A673 (cell line): ENCODE results near the gene SCCPDH. TPM values are rescaled to one million over a fixed set of nuclear protein-coding genes. Genes with fewer than 3 reads are reported as not detected.

Source experiments
- BruUV-seq: library from RNA; stranded (reverse); fragments of 400-500 nt; replicated peaks from 2 replicates; lab custom pipeline; 2021; lab: Mats Ljungman, UMichigan
- CTCF ChIA-PET: fragments of 300-600 bp; sonication (Branson Sonifier 250); formaldehyde crosslinking; loops from one replicate; lab custom pipeline; 2022; ENCODE audit warnings: antibody characterized with exemption; lab: Charles Lee
- POLR2A ChIA-PET: fragments of 300-600 bp; sonication (Branson Sonifier 250); formaldehyde crosslinking; loops from one replicate; lab custom pipeline; 2022; ENCODE audit warnings: antibody characterized with exemption; ENCODE audit not compliant: low non-redundant PET; lab: Charles Lee
- DNase-seq: peaks from one replicate; pipeline ENCODE4 v3.0.0-alpha.2; 2015; ENCODE audit warnings: low spot score
- H3K27ac ChIP-seq: fragments of 200-600 bp; sonication (generic); 2 replicates; pipeline ENCODE4 v1.5.1; 2016; ENCODE audit warnings: mixed run types, low read depth, mild to moderate bottlenecking, mixed read lengths, antibody characterized with exemption, low read length; ENCODE audit not compliant: poor library complexity, severe bottlenecking
- H3K27me3 ChIP-seq: fragments of 200-600 bp; sonication (generic); replicated peaks from 2 replicates; pipeline ENCODE4 v1.6.1; 2017; ENCODE audit warnings: mixed run types, low read depth, mild to moderate bottlenecking, mixed read lengths, antibody characterized with exemption, low read length; ENCODE audit not compliant: insufficient read depth, poor library complexity
- H3K36me3 ChIP-seq: fragments of 200-600 bp; sonication (generic); 2 replicates; pipeline ENCODE4 v1.6.1; 2016; ENCODE audit warnings: mixed run types, mild to moderate bottlenecking, mixed read lengths, antibody characterized with exemption, low read length; ENCODE audit not compliant: insufficient read depth, poor library complexity, severe bottlenecking
- H3K4me1 ChIP-seq: fragments of 200-600 bp; sonication (generic); 2 replicates; pipeline ENCODE4 v1.6.1; 2017; ENCODE audit warnings: mixed run types, mild to moderate bottlenecking, mixed read lengths, antibody characterized with exemption, low read length; ENCODE audit not compliant: insufficient read depth, poor library complexity, severe bottlenecking
- H3K4me3 ChIP-seq: fragments of 200-600 bp; sonication (generic); 2 replicates; pipeline ENCODE4 v1.5.1; 2016; ENCODE audit warnings: low read depth, mixed run types, mild to moderate bottlenecking, mixed read lengths, low read length; ENCODE audit not compliant: poor library complexity, severe bottlenecking
- H3K9me3 ChIP-seq: fragments of 200-600 bp; sonication (generic); 2 replicates; pipeline ENCODE4 v1.6.1; 2016; ENCODE audit warnings: mixed run types, low read depth, mild to moderate bottlenecking, mixed read lengths, antibody characterized with exemption, low read length; ENCODE audit not compliant: poor library complexity, severe bottlenecking
- EZH2 ChIP-seq: fragments of 200-600 bp; sonication (generic); IDR thresholded peaks from 2 replicates; pipeline ENCODE4 v1.6.1; 2017; ENCODE audit warnings: borderline replicate concordance, low read depth, mild to moderate bottlenecking, mixed read lengths, antibody characterized with exemption, low read length; ENCODE audit not compliant: poor library complexity, severe bottlenecking
- intact Hi-C: fragments of 100-400 bp; cut with micrococcal nuclease; formaldehyde crosslinking; loops from one replicate; pipeline ENCODE4 v1.10.0; 2022; ENCODE audit not compliant: unreplicated experiment
- total RNA-seq: library from RNA; stranded (reverse); gene quantifications from 2 replicates; pipeline ENCODE4 v1.2.3, GENCODE V29; 2021
- TF ChIP-seq, protein P1 (sequence below): fragments of 300-800, 200-600 bp; sonication (generic); conservative IDR thresholded peaks from 2 replicates; pipeline ENCODE4 v1.5.1; 2017; ENCODE audit warnings: low read depth, mild to moderate bottlenecking, antibody characterized with exemption, low read length, moderate library complexity, mixed read lengths

The SCCPDH gene
- total RNA-seq, 1 experiment from 2014 or later, result 41.7 TPM

DNA sequence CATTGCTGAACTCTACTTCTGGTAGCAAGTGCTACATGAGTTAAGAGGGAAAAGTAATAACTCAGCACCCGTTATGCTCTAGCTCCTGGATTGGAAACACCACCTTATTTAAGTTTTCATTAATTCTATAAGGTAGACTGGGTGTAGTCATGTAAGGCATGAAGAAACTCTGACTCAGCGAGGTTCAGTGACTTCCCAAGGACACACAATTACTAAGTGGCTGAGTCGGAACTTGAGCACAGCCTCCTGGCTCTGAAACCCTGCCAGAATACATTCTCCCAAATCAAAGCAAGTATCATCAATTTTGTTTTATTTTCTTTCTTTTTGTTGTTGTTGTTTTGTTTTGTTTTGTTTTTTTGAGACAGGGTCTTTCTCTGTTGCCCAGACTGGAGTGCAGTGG, 29.1 kb upstream of the SCCPDH start:
- no peaks in the 10 kb centered on the region for H3K36me3 ChIP-seq
- no TSS peak for BruUV-seq
- POLR2A ChIA-PET, result no interaction called here
- intact Hi-C loops, result loop anchor here (5.0 kb wide), 1 partner anchor 128 kb away; the partner anchor contains the start of genes CNST and TFB2M
- no peak overlapping the region for H3K27ac ChIP-seq
- no peaks in the 10 kb centered on the region for H3K27me3 ChIP-seq
- no peak for TF ChIP-seq EZH2
- TF ChIP-seq, protein P1, sequence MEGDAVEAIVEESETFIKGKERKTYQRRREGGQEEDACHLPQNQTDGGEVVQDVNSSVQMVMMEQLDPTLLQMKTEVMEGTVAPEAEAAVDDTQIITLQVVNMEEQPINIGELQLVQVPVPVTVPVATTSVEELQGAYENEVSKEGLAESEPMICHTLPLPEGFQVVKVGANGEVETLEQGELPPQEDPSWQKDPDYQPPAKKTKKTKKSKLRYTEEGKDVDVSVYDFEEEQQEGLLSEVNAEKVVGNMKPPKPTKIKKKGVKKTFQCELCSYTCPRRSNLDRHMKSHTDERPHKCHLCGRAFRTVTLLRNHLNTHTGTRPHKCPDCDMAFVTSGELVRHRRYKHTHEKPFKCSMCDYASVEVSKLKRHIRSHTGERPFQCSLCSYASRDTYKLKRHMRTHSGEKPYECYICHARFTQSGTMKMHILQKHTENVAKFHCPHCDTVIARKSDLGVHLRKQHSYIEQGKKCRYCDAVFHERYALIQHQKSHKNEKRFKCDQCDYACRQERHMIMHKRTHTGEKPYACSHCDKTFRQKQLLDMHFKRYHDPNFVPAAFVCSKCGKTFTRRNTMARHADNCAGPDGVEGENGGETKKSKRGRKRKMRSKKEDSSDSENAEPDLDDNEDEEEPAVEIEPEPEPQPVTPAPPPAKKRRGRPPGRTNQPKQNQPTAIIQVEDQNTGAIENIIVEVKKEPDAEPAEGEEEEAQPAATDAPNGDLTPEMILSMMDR, result no peak
- no peak overlapping the region for H3K4me3 ChIP-seq
- DNase-seq, result no peak
- peaks cover 4% of the 10 kb centered on the region for H3K4me1 ChIP-seq
- H3K9me3 ChIP-seq, result peaks cover 10% of the 10 kb centered on the region
- CTCF ChIA-PET, result no interaction called here

DNA sequence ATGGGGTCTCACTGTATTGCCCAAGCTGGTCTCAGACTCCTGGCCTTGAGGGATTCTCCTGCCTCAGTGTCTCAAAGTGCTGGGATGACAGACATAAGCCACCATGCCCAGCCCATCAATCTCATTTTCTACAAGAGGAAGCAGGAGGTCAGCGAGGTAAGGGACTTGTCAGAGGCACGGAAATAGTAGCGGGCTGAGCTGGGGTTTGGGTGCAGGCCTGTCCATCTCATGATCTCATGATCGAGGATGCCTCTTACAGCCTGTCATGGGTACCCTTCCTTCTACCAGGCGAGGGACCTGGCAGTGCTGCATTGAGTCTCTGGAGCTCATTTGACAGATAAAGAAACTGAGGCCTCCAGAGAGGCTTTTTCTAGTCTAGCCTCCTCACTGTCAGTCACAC, 28.5 kb upstream of the SCCPDH start:
- ChIA-PET CTCF (no interaction called here), POLR2A (no interaction called here)
- no peak for DNase-seq
- H3K27ac ChIP-seq, result no peak overlapping the region
- H3K4me1 ChIP-seq, result peaks cover 4% of the 10 kb centered on the region
- H3K9me3 ChIP-seq, result peaks cover 10% of the 10 kb centered on the region
- intact Hi-C loops, result loop anchor here (5.0 kb wide), 1 partner anchor 128 kb away; the partner anchor contains the start of genes CNST and TFB2M
- no TSS peak for BruUV-seq
- TF ChIP-seq, protein P1, result no peak
- TF ChIP-seq EZH2, result no peak
- H3K4me3 ChIP-seq, result no peak overlapping the region
- no peaks in the 10 kb centered on the region for H3K27me3 ChIP-seq
- H3K36me3 ChIP-seq, result no peaks in the 10 kb centered on the region

DNA sequence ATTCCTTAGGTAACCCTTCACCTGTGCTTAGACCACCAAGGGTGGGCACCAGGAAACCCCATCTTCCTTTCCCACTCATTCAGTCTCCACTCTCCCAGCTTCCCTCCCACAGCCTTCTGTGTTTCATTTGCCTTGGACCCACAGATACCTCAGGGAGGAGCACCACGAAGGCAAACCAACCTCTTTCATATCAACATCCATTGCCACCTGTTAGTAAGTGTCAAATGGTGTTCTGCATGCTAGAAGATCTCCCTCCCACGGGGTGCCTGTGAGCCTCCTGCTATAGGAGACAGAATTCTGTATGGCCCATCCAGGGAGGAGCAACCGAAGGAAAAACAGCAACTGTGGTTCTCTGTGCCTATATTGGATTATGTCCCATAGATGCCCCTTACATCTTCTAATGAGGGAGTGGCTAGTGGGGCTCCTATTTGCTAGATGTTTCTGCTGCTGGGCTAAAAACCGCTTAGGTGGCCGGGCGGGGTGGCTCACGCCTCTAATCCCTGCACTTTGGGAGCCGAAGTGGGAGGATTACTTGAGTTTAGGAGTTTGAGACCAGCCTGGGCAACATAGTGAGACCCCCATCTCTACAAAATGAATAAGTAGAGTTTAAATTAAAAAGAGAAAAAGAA, 25.6 kb upstream of the SCCPDH start:
- H3K27me3 ChIP-seq, result no peaks in the 10 kb centered on the region
- no peak overlapping the region for H3K4me3 ChIP-seq
- no peak for TF ChIP-seq EZH2
- TF ChIP-seq, protein P1, result no peak
- peaks cover 4% of the 10 kb centered on the region for H3K4me1 ChIP-seq
- intact Hi-C loops, result loop anchor here (1.0 to 5.0 kb wide), 4 partner anchors 51 to 201 kb away; partner anchors contain the start of genes CNST and TFB2M
- CTCF ChIA-PET, result no interaction called here
- H3K9me3 ChIP-seq, result peaks cover 2% of the 10 kb centered on the region
- H3K36me3 ChIP-seq, result no peaks in the 10 kb centered on the region
- DNase-seq, result no peak
- no peak overlapping the region for H3K27ac ChIP-seq
- POLR2A ChIA-PET, result no interaction called here
- BruUV-seq, result no TSS peak
